GM19468 (cell line): Measurements from ENCODE around the gene FUT4.
"Not testable (repeated sequence)": the region's sequence is repeated elsewhere in the genome, so short reads cannot be mapped to it uniquely, and the experiment has no call there.

ENCODE experiments used
- ATAC-seq: cut with Tn5 transposase; IDR thresholded peaks from one replicate; pipeline ENCODE4 v1.9.1; 2021; ENCODE audit warnings: mild to moderate bottlenecking, moderate library complexity, moderate number of reproducible peaks; ENCODE audit not compliant: unreplicated experiment; ENCODE audit errors: extremely low read depth

Gene FUT4

GRCh38 chr11:94563176-94563847 lies 19.6 kb downstream of the FUT4 start:
- ATAC-seq: no peak

GRCh38 chr11:94563848-94564467 lies 20.2 kb downstream of the FUT4 start:
- no peak for ATAC-seq

GRCh38 chr11:94567181-94567670 lies 23.5 kb downstream of the FUT4 start, which contains the start of gene PIWIL4:
Gene PIWIL4, plus strand, starts transcription at chr11:94567368. Its CDS starts 151 bp downstream, at chr11:94567519.
- ATAC-seq: no peak

GRCh38 chr11:94568200-94568599 lies 24.5 kb downstream of the FUT4 start:
- no peak for ATAC-seq

- no peak for ATAC-seq
These were observed 25.0 kb downstream of the FUT4 start for GRCh38 chr11:94568717-94569116.

- not testable (repeated sequence) for ATAC-seq
These were observed 29.3 kb downstream of the FUT4 start for GRCh38 chr11:94572975-94573374.

GRCh38 chr11:94574193-94574961 lies 30.7 kb downstream of the FUT4 start:
- no peak for ATAC-seq

- ATAC-seq: no peak
These were observed 32.6 kb downstream of the FUT4 start for GRCh38 chr11:94576306-94576705.

- ATAC-seq: no peak
These were observed 34.1 kb downstream of the FUT4 start for GRCh38 chr11:94577841-94578240.

- no peak for ATAC-seq
These were observed 38.2 kb downstream of the FUT4 start for GRCh38 chr11:94581926-94582325.

- no peak for ATAC-seq
These were observed 39.6 kb downstream of the FUT4 start for GRCh38 chr11:94583213-94583865.

GRCh38 chr11:94583866-94584500 lies 40.3 kb downstream of the FUT4 start:
- no peak for ATAC-seq

GRCh38 chr11:94584978-94585377 lies 41.3 kb downstream of the FUT4 start:
- no peak for ATAC-seq

- no peak for ATAC-seq
These were observed 41.7 kb downstream of the FUT4 start for GRCh38 chr11:94585399-94585798.

- ATAC-seq: no peak
These were observed 42.8 kb downstream of the FUT4 start for GRCh38 chr11:94586546-94586945.

- ATAC-seq: no peak
These were observed 43.3 kb downstream of the FUT4 start for GRCh38 chr11:94586978-94587377.

- no peak for ATAC-seq
These were observed 44.7 kb downstream of the FUT4 start for GRCh38 chr11:94588366-94588942.

- ATAC-seq: no peak
These were observed 46.8 kb downstream of the FUT4 start for GRCh38 chr11:94590352-94591041.

- peak; percentile 66 for ATAC-seq
These were observed 49.3 kb downstream of the FUT4 start for GRCh38 chr11:94593030-94593429.
